SH-SY5Y (cell line): ENCODE data around the gene ADM5.

Experiments used
- GATA2 ChIP-seq: IDR thresholded peaks from 2 replicates; pipeline ENCODE4 v1.6.1; 2011; ENCODE audit warnings: mild to moderate bottlenecking, low read depth, low read length
- GATA3 ChIP-seq: IDR thresholded peaks from 2 replicates; pipeline ENCODE4 v1.6.1; 2011; ENCODE audit warnings: low read depth, mild to moderate bottlenecking, low read length, moderate library complexity

Gene ADM5

DNA sequence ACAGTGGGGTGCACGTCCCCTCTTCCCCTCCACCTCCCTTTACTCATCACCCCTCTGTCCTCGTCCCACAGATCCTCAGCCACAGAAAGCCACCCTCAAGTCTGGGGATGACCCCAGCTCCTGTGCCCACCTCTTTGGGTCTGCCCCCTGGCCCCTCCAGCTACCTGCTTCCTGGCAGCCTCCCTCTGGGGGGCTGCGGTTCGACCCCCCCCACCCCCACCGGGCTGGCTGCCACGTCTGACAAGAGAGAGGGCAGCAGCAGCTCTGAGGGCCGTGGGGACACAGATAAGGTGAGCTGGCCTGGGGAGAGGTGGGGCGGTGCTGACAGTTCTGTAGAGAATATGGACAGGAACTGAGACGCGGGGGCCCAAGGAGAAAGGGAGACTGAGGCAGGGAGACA, 34.8 kb upstream of the ADM5 start:
- TF ChIP-seq GATA3: no peak
- no peak for TF ChIP-seq GATA2

DNA sequence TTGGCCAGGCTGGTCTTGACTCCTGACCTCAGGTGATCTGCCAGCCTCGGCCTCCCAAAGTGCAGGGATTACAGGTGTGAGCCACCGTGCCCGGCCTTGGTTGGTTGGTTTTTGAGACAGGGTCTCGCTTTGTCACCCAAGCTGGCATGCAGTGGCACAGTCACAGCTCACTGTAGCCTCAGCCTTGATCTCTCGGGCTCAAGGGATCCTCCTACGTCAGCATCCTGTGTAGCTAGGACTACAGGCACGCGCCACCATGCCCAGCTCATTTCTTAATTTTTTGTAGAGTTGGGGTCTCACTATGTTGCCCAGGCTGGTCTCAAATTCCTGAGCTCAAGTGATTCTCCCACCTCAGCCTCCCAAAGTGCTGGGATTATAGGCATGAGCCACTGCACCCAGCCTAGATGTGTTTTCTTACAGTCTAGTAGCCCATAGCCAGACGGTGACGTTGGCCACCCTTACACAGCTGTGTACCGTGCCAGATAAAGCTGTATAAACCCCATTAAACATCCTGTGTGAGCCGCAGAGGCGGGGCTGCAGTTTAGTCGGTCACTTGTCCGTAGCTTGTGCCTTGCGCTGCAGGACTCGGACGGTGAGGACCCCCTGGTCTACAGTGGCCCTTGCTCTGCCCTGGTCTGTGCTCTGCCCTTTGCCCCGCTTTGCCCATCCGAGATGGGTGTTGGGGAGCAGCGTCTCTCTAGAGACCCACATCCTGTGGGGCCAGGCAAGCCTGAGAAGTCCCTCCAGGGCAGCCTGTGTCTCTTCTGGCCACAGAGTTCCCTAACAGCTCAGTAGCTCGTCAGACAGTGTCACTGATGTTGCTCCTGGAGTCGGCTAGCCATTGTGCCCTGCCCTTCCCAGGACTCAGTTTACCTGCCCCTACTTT, 33.6 kb upstream of the ADM5 start:
- TF ChIP-seq GATA3: no peak
- no peak for TF ChIP-seq GATA2

DNA sequence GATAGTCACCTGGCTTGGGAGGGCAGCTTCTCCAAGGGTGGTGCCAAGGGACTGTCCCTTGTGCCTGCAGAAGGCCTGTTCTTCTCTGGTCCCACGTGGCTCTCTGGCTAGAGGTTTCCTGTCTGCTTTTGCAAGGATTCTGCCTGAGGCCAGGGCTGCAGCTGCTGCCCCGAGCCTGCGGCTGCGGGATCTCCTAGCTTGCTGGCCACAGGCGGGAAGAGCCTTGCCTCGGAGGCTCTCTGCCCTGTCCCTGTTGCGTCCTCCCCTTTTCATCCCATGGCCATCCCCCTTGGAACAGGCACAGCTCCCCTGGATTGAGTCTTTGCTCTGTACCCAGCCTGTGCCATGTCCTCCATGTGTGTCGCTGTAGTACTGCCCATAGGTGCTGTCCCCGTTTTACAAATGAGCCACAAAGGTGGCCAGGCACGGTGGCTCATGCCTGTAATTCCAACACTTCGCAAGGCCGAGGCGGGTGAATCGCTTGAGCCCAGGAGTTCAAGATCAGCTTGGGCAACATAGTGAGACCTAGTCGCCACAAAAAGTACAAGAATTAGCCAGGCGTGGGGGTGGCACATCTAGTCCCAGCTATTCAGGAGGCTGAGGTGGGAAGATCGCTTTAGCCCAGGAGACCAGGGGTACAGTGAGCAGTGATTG, 32.8 kb upstream of the ADM5 start:
- no peak for TF ChIP-seq GATA3
- TF ChIP-seq GATA2: no peak

DNA sequence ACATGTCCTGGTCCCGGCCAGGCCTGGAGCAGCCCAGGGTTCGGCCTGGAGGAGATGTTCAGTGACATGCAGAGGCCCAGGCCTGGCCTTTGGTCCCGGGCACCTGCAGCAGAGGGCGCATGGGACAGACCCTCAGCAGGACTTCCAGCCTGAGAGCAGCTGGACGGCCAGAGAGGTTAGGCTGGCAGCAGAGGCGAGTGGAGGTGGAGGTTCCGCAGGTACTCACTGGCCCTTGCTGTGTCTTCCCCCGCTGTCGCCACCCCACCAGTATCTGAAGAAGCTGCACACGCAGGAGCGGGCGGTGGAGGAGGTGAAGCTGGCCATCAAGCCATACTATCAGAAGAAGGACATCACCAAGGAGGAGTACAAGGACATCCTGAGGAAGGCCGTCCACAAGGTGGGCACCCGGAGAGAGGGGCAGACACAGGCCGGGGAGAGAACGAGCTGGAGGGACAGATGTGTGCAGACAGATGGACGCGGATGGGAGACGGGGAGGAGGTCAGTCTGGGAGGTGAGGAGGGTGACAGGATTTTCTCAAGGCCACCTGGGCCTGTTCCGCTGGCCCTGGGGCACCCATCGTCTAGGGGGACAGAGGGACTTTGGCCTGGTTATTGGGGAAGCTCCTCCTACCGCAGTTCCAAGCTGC, 31.8 kb upstream of the ADM5 start:
- no peak for TF ChIP-seq GATA3
- TF ChIP-seq GATA2: no peak

DNA sequence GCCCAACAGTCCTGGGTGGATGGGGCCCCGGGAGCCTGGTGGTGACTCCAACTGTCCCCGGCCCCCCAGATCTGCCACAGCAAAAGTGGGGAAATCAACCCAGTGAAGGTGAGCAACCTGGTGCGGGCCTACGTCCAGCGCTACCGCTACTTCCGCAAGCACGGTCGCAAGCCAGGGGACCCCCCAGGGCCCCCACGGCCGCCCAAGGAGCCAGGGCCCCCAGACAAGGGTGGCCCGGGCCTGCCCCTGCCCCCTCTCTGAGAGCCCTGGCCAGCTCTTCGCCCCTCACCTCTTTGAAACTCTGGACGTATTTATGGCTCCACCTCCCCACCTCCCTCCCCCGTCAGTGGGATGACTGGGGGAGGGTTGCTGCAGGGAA, 31.3 kb upstream of the ADM5 start:
- TF ChIP-seq GATA2: no peak
- no peak for TF ChIP-seq GATA3

DNA sequence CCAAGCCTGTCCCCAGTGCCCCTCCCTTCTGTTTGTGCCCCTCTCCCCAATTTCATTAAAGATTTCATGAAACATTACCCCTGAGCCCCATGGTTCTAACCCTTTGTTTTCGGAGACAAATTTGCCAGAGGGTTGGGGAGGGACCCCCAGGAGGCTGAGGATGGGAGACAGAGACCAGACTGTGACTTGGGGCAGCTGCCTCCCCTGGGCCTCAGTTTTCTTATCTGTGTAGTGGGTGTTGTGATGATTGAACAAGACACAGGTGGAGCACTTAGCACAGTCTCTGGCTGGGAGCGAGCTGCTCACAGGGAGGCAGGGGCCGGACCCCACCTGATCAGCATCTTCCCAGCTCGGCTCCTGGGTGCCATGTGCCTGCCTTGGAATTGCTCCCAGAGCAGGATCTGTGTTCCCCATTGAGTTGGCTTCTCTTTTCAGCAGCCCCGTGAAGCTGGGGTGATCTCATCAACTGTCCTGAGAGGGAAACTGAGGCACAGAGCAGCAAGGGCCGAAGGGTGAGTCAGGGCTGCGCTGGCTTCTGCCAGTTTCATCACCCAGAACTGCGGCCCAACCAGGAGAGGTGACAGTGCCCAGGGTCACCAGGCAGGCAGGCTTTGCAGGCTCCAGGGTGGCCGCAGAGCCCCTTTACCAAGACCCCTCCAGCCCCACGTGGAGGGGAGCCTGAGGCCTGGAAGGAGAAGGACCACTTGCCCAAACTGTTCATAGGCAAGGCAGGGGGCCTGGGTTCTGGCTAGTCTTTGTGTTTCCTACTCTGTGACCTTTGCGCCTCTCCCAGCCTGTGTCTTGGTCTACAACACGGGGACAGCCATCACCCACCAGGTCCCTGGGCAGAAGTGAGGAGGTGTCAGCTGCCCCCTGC, 30.6 kb upstream of the ADM5 start:
- TF ChIP-seq GATA2: no peak
- no peak for TF ChIP-seq GATA3

DNA sequence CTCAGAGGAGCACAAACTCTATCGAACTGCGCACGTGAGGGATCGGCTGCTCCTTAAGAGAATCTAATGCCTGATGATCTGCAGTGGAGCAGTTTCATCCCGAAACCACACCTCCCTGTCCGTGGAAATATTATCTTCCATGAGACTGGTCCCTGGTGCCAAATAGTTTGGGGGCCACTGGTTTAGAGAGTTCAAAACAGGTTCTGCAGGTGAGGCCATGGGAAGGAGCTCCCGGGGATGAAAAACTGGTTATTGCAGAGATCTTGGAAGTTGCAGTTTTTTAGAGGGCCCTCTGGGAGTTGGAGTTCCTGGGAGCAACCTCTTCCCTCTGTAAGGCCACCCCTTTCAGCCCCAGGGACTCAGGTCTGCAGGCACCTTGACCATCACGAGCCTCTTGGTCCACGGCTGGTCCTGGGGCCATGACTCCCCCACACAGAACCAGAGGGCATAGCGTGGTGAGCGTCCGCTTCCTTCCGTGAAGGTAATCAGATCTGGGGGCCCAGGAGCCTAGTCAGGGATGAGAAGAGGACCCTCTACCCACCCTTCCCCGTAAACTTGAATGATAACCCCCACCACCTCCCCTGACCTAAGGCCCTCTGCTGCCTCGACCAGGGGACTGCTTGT, 28.9 kb upstream of the ADM5 start:
- TF ChIP-seq GATA3 (no peak), GATA2 (no peak)

DNA sequence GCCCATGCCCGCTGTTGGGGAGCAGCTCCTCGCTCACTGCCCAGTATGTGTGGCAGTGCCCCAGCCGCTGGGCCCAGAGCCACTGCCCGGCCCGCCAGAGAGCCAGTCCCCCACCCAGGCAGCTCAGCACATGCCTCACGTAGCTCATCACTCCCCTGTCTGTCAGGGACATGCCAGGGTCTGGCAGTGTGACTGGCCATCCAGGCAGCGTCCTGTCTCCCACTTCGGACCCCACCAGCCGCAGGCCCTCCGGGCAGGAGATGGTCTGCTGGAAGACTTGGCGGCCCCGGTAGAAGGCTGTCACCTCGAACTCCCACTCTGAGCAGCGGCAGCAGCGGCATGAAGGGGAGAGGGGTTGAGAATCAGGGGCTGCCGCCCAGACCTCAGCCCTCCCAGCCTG, 27.4 kb upstream of the ADM5 start:
- TF ChIP-seq GATA2 (no peak), GATA3 (no peak)

DNA sequence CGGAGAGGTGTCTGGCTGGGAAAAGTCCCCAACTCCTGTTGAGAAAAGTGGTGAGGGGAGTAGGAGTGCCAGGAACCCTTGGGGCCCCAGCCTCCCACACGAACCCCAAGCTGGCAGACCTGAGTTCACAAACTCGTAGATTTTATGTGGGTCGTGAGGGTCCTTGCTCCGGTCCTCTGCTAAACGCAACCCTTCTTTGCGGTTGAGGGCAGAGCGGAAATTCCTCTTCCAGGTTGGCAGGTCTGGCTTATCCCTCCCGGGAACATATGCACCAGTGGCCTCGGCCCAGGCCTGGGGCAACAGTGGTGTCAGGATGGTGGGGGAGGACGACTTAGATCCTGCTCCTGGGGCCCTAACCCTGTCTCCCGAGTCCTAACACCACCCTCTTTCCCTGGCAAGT, 26.2 kb upstream of the ADM5 start:
- no peak for TF ChIP-seq GATA3
- no peak for TF ChIP-seq GATA2

DNA sequence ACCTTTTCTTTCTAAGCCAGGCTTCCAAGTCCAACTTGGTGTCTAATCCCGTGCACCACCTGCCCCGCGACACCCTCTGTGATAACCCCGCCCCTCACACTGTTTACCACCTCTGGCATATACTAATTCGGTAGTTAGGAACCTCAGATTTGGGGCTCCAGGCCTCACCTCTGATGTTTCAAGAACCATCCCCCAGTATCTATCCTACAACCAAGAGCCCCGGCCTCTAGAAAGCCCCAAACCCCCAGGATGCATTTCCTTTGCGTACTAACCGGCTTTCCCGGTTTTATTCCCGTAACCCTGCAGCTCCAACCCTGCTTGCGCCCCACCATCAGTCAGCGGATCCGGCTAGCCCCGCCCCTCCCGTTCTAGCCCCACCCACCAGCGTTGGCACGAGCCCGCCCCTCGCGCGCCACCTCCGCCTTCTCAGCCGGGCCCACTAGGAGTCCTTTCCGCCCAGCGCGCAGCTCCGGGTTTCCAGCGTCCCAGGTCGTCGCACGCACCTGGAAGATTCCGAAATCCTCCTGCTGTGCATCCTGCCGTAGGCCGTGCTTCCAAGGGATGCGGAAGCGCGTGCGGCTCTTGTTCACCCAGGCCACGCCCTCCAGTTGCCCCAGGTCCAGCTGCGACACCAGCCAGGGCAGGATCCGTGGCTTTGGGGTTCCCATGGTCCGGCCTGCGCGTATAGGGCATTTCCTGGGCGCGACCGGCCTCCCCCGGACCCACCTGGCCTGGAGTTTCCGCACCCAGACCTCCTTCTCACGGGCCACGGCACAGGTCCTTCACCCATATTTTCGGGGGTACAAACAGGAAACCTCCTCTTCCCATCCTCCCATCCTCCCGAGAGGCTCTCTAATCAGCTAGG, 25.0 kb upstream of the ADM5 start:
- TF ChIP-seq GATA2: no peak
- TF ChIP-seq GATA3: no peak

DNA sequence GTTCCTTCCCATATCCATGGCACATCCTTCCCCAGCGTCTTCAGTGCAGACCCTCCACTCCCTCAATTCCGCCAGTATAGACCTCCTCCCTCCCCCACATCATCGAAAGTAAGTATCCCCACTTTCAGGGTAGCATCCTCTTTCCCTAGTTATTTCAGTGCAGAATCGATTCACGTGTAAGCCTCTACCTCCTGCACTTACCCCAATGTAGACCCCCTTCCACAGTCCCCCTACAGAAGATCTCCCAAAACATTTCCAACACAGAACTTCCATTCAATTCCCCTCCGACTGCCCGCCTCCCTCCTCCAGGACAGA, 24.4 kb upstream of the ADM5 start:
- TF ChIP-seq GATA2 (no peak), GATA3 (no peak)

DNA sequence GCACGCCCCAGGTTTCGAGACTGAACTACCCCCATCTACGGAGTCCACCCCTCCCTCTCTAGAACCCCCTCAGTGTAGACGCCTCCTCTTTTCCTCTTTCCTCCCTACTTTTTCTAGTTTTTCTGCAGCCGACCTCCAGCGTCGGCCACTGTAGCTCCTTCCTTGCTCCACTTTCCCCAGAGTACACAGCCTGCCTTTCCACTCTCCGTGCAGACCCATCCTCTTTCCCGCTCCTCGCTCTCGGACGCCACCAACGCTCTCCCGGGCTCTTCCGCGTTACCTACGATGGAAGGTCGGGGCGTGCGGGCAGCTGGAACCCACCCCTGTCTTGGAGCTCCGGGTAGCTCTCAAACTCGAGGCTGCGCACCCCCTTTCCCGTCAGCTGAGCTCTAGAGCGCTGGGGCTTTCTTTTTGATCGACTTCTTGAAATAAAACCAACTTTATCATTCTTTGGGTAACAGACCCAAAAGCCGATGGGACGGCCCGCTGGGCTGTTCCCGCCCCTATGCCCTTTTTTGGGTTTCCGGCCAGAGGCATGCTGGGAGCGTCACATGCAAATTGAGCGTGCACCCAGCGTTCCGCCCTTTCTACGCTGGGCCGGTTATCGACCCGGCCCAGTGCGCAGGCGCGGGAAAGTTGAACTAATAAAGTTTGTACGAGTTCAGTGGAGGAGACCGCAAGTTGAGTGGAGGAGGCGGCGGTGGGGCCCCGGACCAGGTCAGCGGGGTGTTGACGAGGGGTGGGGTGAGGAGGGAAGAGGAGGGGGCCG, 23.9 kb upstream of the ADM5 start, which contains the start of the genes BCL2L12 and IRF3:
Gene BCL2L12 (plus strand): TSS at position 583 of the 769 bp plus-strand sequence. CDS start 760 bp downstream, outside the sequence.
Gene IRF3 (minus strand): TSS at position 507 of the 769 bp plus-strand sequence. CDS start 1,019 bp downstream, outside the sequence.
- TF ChIP-seq GATA3: no peak
- TF ChIP-seq GATA2: no peak; the same call in 1 of the 2 replicates

DNA sequence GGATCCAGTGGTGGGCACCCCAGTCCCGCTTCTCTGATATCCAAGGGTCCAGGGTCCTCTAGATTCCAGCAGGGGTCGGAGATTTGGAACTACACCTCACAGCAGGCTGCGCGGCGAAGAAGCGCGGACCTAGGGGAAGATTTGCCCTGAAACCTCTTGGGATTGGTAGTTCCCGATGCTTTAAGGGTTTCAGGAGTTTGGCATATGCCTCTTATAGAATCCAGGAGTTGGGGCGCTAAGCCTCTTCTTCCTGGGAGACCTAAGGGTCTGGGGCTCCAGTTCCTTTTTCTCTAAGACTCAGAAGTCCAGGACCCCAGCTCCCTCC, 23.3 kb upstream of the ADM5 start:
- no peak for TF ChIP-seq GATA3
- no peak for TF ChIP-seq GATA2
